IgD-negative memory B cell (primary cell): ENCODE measurements around the gene EIF4A2. TPM values are rescaled to one million over a fixed set of nuclear protein-coding genes. Genes with fewer than 3 reads are reported as not detected.
A peak's percentile ranks its signal among the peaks of the same experiment; 100 is the strongest.

Source experiments
- H3K27ac Mint-ChIP-seq, 3 donors: one replicate each; pipeline ENCODE4 v1.8.0; 2020 to 2022; ENCODE audit warnings: mild to moderate bottlenecking in 3 of 3, mixed read lengths in 3 of 3, moderate library complexity in 1 of 3
- H3K27me3 Mint-ChIP-seq: one replicate; pipeline ENCODE4 v1.8.0; 2021; ENCODE audit warnings: mixed read lengths
- H3K36me3 Mint-ChIP-seq: one replicate; pipeline ENCODE4 v1.8.0; 2020; ENCODE audit warnings: mild to moderate bottlenecking, mixed read lengths
- H3K4me1 Mint-ChIP-seq, 3 donors: one replicate each; pipeline ENCODE4 v1.8.0; 2020 to 2022; ENCODE audit warnings: mixed read lengths in 3 of 3, mild to moderate bottlenecking in 1 of 3
- H3K4me3 Mint-ChIP-seq, 4 donors: one replicate each; pipeline ENCODE4 v1.8.0; 2020 to 2022; ENCODE audit warnings: mild to moderate bottlenecking in 4 of 4, mixed read lengths in 4 of 4, moderate library complexity in 3 of 4
- H3K9me3 Mint-ChIP-seq, 3 donors: one replicate each; pipeline ENCODE4 v1.8.0; 2020 to 2021; ENCODE audit warnings: mixed read lengths in 3 of 3, mild to moderate bottlenecking in 1 of 3
- polyA plus RNA-seq: library from polyadenylated mRNA; unstranded; fragments of 300-500 nt; fragmentation: Illumina TruSeq; gene quantifications from one replicate; pipeline ENCODE4 v1.2.3, GENCODE V29; 2021

The EIF4A2 gene
- polyA plus RNA-seq, 1 donor from 2014 or later, result 220 TPM

DNA sequence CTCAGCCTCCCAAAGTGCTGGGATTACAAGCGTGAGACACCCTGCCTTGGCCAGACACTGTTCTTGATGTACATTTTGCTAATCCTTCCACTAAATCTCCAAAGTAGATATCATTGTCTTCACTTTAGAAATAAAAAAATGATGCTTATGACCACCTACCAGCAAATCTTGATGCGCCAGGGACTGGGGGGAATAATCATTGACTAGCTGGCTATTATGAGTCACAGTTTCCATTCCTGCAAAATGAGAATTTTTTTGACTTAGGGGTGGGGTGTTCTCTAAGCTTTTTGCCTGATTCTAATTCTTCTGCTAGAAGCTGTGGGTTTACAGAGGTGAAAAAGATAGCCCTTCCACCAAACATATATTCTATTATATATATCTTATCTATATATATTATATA is 40.0 kb downstream of the EIF4A2 start:
- H3K27ac Mint-ChIP-seq, result no peak overlapping the region
- no peaks in the 10 kb centered on the region for H3K36me3 Mint-ChIP-seq
- peaks cover 0 to 16% (median 13%) of the 10 kb centered on the region in 3 donors for H3K4me1 Mint-ChIP-seq
- peaks cover 16% of the 10 kb centered on the region for H3K27me3 Mint-ChIP-seq
- H3K9me3 Mint-ChIP-seq, result peaks cover 0 to 2% (median 0%) of the 10 kb centered on the region in 3 donors
- no peak overlapping the region for H3K4me3 Mint-ChIP-seq

DNA sequence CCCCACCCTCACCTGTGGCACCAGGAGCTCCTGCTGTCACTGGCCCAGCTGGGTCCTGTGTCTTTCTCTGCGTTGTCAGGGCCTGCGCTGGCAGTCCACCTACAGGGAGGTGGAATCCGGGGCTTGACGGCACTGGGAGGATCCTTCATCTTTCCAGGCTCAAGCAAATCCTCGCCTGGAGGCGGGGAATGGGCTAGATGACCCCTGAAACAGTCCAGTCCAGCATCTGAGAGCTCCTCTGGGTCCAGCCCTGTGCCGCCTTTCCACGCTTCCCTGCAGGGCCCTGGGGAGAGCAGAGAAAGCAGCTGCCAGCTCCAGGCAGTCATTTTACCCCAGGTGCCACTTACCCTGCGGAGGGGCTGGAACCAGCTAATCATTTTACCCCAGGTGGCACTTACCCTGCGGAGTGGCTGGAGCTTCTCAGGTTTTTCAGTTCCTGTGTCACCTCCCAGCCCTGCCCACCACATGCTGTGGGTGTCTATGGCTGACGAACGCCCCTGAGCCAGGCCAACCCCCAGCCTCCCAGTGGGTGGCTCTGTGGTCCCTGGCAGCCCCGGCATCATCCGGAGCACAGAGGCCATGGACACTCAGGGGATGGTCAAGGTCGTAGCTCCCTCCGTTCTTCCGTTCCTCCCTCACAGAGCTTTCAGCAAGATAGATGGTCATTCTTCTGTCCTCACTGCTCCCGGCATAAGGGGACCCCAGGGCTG is 41.2 kb downstream of the EIF4A2 start:
- peaks cover 0 to 16% (median 13%) of the 10 kb centered on the region in 3 donors for H3K4me1 Mint-ChIP-seq
- peak overlapping the region in 2 of 4 donors; percentile 8 to 37 for H3K4me3 Mint-ChIP-seq
- no peak overlapping the region for H3K27ac Mint-ChIP-seq
- peaks cover 0 to 2% (median 0%) of the 10 kb centered on the region in 3 donors for H3K9me3 Mint-ChIP-seq
- no peaks in the 10 kb centered on the region for H3K36me3 Mint-ChIP-seq
- peaks cover 21% of the 10 kb centered on the region for H3K27me3 Mint-ChIP-seq

DNA sequence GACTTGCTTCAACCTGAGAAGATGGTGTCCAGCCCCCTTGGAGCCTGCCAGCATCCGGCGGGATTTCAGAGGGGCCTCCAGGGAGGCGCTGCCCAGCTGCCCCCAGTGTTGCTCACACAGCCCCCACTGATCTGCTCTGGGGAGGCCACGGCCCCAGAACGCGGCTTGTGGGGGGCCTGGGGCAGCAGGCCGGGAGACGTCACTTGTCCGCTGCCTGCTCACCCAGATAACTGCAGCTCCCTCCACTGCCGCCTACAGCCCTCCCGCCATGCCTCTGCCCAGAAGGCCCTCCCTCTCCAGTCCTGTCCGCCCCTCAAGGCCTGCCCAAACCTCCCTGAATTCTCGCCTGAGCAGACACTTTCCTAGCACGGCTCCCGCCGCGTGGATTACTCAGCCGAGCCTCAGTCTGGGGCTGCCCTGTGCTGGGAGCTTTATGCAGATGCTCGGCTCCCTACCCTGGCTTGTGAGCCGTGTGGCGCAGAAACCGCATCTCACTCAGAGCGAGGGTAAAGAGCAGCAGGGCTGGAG is 42.0 kb downstream of the EIF4A2 start:
- Mint-ChIP-seq H3K9me3 (peaks cover 0 to 2% (median 0%) of the 10 kb centered on the region in 3 donors), H3K27me3 (peaks cover 27% of the 10 kb centered on the region), H3K4me1 (peaks cover 0 to 16% (median 13%) of the 10 kb centered on the region in 3 donors), H3K4me3 (peak overlapping the region; percentile 41 to 92 (median 60)), H3K27ac (peak overlapping the region in 2 of 3 donors; percentile 7 to 53), H3K36me3 (no peaks in the 10 kb centered on the region)

DNA sequence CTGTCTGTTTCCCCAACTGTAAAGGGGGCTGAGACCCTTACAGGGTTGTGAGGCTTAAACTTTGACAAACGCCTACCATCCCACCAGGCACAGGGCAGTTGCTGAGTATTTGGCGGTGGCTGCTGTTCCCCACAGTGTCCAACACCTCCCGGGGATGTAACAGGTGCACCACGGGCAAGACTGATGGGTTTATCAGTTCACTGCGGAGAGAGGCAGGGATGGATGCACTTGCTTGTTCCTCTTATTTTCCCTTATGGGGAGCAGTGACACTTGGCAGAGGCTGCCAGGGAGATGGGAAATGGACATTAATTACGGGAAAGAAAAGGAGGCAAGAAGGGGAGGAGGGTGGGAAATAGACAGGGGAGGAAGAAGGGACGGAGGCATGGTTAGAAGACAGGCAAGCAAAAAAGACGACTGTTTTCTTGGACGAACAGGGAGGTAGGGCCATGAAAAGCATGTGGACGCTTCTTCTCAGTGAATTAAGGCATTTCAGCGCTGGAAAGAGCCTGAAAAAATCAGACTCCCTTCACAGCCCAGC is 42.6 kb downstream of the EIF4A2 start:
- Mint-ChIP-seq H3K27ac (peak overlapping the region in 2 of 3 donors; percentile 7 to 53), H3K4me1 (peaks cover 0 to 16% (median 13%) of the 10 kb centered on the region in 3 donors), H3K36me3 (no peaks in the 10 kb centered on the region), H3K27me3 (peaks cover 30% of the 10 kb centered on the region), H3K4me3 (peak overlapping the region; percentile 41 to 92 (median 78)), H3K9me3 (peaks cover 0 to 2% (median 0%) of the 10 kb centered on the region in 3 donors)

DNA sequence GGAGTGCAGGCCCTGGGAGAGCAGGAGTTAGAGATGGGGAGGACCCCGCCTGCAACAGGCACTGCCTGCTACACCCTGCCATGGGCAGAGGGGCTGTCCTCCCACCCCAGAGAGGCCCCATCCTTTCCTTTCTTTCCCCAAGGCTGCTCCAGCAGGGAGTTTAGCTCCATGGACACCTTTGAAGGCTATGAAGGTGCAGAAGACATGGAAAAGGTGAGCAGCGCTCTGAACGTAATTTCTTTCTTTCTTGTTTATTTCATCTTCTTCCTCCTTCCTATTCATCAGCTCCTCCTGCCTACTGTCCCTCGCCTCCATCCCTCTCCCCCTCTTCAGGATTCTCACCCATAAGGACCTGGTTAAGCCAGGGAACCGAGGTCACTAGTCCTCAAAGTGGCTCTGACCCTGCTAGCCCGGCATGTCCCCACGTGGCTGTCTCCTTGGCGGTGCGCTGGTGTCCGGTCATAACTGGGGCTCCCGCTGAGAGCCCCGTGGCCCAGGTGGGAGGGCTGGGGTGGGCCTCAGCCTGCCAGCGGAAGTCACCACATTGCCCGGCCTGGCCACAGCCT is 43.1 kb downstream of the EIF4A2 start:
- H3K4me3 Mint-ChIP-seq, result peak overlapping the region; percentile 41 to 92 (median 78)
- peaks cover 30% of the 10 kb centered on the region for H3K27me3 Mint-ChIP-seq
- peak overlapping the region in 1 of 3 donors; percentile 7 for H3K27ac Mint-ChIP-seq

DNA sequence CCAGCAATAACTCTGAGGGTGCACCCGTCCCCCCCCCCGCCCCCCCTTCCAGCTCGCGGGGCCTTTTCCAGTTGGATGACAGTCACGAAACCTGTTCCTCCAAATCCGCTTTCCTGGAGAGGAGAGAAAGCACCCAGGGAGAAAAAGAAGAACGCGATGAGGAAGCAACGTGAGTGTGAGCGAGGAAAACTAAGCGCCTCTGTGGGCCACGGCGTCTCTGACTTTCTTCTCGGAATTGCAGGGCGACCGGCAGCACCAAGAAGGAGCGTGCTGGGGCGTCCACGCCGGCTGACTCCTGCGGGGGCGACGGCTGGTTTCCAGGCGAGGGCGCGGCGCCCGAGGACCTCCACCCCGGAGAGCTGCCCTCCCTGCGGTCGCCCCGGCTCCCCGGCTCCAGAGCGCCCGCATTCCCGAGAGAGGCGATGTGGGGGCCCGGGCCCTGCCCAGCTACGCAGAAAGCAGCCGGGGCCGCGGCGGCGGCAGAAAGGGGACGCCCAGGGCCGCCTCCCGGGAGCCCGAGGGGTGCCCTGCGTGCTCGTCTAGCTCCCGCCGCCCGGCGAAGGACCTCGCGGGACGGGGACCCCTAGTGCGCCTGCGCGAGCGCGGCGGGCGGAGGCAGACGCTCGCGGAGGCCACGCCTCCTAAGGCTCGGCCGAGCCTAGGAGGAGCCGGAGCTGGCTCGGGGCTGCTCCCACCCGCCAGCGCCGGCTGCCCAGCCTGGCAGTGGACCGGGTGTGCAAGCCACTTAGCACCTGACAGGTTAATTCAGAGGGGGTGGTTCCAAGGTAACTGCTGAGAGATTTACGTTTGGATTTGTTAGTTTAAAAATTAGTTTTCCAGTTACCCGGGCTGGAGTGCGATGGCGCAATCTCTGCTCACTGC is 43.8 kb downstream of the EIF4A2 start:
- Mint-ChIP-seq H3K9me3 (peaks cover 0 to 2% (median 0%) of the 10 kb centered on the region in 3 donors), H3K27ac (no peak overlapping the region), H3K4me1 (peaks cover 0 to 16% (median 10%) of the 10 kb centered on the region in 3 donors), H3K27me3 (peaks cover 34% of the 10 kb centered on the region), H3K36me3 (peaks cover 2% of the 10 kb centered on the region), H3K4me3 (peak overlapping the region; percentile 41 to 92 (median 78))

More for the DNA sequence above, 43.1 kb downstream of the EIF4A2 start:
- Mint-ChIP-seq H3K36me3 (no peaks in the 10 kb centered on the region), H3K9me3 (peaks cover 0 to 2% (median 0%) of the 10 kb centered on the region in 3 donors), H3K4me1 (peaks cover 0 to 16% (median 11%) of the 10 kb centered on the region in 3 donors)

DNA sequence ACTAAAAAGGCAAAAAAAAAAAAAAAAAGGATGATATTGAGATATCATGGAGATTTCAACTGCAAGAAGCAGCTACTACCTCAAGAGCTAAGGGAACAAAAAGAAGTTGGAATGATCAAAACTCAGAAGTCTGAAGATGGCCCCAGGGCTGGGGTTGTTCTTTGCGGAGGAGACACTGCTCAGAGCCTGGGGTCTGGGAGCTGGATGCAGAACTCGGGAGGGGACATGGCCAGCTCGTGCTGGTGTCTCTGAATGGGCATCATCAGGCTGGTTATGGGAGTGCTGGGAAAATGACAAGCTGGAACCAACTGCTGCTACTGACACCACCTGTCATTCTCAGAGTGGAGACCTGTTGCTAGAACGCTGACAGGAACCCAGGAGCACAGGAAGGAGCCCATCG is 45.0 kb downstream of the EIF4A2 start:
- H3K9me3 Mint-ChIP-seq, result peaks cover 0 to 2% (median 0%) of the 10 kb centered on the region in 3 donors
- no peak overlapping the region for H3K27ac Mint-ChIP-seq
- peak overlapping the region in 1 of 4 donors; percentile 84 for H3K4me3 Mint-ChIP-seq
- peaks cover 35% of the 10 kb centered on the region for H3K27me3 Mint-ChIP-seq
- peaks cover 2% of the 10 kb centered on the region for H3K36me3 Mint-ChIP-seq
- H3K4me1 Mint-ChIP-seq, result peaks cover 0 to 16% (median 10%) of the 10 kb centered on the region in 3 donors

DNA sequence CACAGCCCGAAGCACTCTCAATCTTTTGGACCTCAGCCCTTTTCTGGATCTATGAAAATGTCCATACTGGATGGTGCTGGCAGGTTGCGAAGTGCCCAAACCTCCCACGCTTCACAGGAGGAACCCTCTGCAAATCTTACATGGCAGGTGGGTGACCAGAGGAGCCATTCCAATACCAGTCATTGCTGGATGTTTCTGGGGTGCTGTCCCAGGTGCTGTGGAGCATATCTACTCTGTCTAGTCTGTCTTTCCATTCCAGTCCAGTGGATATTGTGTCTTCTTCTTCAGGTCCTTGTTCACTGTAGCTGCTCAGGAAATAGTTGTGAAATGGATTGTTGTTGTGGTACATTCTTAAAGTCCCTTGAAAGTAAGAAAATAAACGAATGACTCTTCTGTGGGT is 48.4 kb downstream of the EIF4A2 start:
- Mint-ChIP-seq H3K9me3 (peaks cover 0 to 5% (median 2%) of the 10 kb centered on the region in 3 donors), H3K4me1 (peaks cover 0 to 1% (median 0%) of the 10 kb centered on the region in 3 donors), H3K27ac (no peak overlapping the region), H3K36me3 (peaks cover 2% of the 10 kb centered on the region), H3K27me3 (peaks cover 25% of the 10 kb centered on the region), H3K4me3 (no peak overlapping the region)

DNA sequence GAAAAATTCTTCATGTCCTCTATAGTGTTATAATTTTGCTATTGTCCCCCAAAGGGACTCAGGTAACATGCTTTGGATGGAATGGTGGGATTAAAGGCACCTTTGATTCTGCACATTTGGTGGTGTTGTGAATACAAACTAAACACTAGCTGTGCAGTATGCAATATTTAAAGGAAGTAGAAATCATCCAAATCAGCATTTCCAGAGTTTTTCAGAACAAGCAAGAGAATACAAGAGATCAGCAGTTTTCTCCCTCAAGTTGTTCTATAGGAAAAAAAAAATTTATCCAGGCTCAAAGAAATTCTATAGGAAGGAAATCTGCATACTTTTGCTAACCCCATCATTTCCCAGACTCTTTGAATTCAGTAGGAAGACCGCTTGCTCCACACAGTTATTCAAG is 48.9 kb downstream of the EIF4A2 start:
- Mint-ChIP-seq H3K27me3 (peaks cover 25% of the 10 kb centered on the region), H3K4me3 (no peak overlapping the region), H3K4me1 (peaks cover 0 to 1% (median 0%) of the 10 kb centered on the region in 3 donors), H3K9me3 (peaks cover 0 to 5% (median 2%) of the 10 kb centered on the region in 3 donors), H3K27ac (no peak overlapping the region), H3K36me3 (peaks cover 2% of the 10 kb centered on the region)

Other genes starting within 250 kb of the EIF4A2 start
- not detected for gene CRYGS, start 239.2 kb upstream of the EIF4A2 start, polyA plus RNA-seq
- 24.6 TPM for gene TBCCD1, start 216.2 kb upstream of the EIF4A2 start, polyA plus RNA-seq
- 45.1 TPM for gene DNAJB11, start 212.9 kb upstream of the EIF4A2 start, polyA plus RNA-seq
- not detected for gene AHSG, start 170.5 kb upstream of the EIF4A2 start, polyA plus RNA-seq
- not detected for gene FETUB, start 143.2 kb upstream of the EIF4A2 start, polyA plus RNA-seq
- gene HRG, start 117.6 kb upstream of the EIF4A2 start, polyA plus RNA-seq, result not detected
- gene KNG1, start 66.2 kb upstream of the EIF4A2 start, polyA plus RNA-seq, result not detected
- gene RFC4, start 22.9 kb downstream of the EIF4A2 start, polyA plus RNA-seq, result 25.0 TPM
- not detected for gene ADIPOQ, start 59.1 kb downstream of the EIF4A2 start, polyA plus RNA-seq
- gene ST6GAL1, start 146.9 kb downstream of the EIF4A2 start, polyA plus RNA-seq, result 257 TPM